ENCODE results near the gene FAM110C.

DNA sequence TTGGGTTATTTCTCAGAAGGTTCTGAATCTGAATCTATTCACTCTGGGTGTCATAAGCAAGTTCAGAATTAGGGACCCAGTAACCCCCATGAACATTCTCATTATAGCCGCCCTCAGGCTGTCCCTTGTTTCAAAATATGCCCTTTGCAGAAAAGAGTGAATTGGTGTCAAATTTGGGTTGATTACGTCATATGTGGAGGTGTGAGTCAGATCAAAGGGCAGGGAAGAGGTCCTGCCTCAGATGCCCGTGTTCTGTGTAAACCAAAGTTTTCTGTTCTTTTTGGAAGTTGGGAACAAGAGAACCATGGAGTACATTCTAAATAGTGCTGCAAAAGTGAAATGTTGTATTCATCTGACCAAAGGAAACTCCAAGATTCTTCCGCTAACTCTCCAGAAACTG is 5.8 kb downstream of the FAM110C start:
- TF ChIP-seq, protein P1, sequence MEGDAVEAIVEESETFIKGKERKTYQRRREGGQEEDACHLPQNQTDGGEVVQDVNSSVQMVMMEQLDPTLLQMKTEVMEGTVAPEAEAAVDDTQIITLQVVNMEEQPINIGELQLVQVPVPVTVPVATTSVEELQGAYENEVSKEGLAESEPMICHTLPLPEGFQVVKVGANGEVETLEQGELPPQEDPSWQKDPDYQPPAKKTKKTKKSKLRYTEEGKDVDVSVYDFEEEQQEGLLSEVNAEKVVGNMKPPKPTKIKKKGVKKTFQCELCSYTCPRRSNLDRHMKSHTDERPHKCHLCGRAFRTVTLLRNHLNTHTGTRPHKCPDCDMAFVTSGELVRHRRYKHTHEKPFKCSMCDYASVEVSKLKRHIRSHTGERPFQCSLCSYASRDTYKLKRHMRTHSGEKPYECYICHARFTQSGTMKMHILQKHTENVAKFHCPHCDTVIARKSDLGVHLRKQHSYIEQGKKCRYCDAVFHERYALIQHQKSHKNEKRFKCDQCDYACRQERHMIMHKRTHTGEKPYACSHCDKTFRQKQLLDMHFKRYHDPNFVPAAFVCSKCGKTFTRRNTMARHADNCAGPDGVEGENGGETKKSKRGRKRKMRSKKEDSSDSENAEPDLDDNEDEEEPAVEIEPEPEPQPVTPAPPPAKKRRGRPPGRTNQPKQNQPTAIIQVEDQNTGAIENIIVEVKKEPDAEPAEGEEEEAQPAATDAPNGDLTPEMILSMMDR (IDR thresholded peaks at IDR 0.05; ENCODE audit: low read length): no peak
- TF ChIP-seq EZH2 (IDR thresholded peaks at IDR 0.05; ENCODE audit: borderline replicate concordance, low read length): no peak

All from OCI-LY1 (cell line).